ENCODE data around the gene LRP1B. TPM values are rescaled to one million over a fixed set of nuclear protein-coding genes. Genes with fewer than 3 reads are reported as not detected.

The LRP1B gene
- total RNA-seq, 2 donors from 2014 or later: 0.52 to 3.0 TPM

- TF ChIP-seq CTCF (IDR thresholded peaks at IDR 0.05): no peak
- no peak for TF ChIP-seq POLR2A (IDR thresholded peaks at IDR 0.05)
- H3K4me1 ChIP-seq: no peaks in the 10 kb centered on the region
- no peaks in the 10 kb centered on the region for H3K27me3 ChIP-seq
- no peak for ATAC-seq
- 85 to 89% methylated on average over 1 of the region's 1 CpG for WGBS, 2 donors
- intact Hi-C loops (cut with DNase I): no loop called here
- H3K36me3 ChIP-seq (replicated peaks in 1 of 2; ENCODE audit: insufficient read depth in 1 of 2, low read depth in 2 of 2): no peaks in the 10 kb centered on the region
- no peak overlapping the region for H3K4me3 ChIP-seq
- no peak for DNase-seq
- H3K9me3 ChIP-seq: no peaks in the 10 kb centered on the region
- H3K27ac ChIP-seq: no peak overlapping the region
These were observed 1533.0 kb downstream of the LRP1B start for GRCh38 chr2:140597836-140598235.

- no peak for DNase-seq
- WGBS, 2 donors: 71 to 81% methylated on average over 1 of the region's 1 CpG
- no peaks in the 10 kb centered on the region for H3K9me3 ChIP-seq
These were observed 1533.6 kb downstream of the LRP1B start for GRCh38 chr2:140597205-140597604.

DNA sequence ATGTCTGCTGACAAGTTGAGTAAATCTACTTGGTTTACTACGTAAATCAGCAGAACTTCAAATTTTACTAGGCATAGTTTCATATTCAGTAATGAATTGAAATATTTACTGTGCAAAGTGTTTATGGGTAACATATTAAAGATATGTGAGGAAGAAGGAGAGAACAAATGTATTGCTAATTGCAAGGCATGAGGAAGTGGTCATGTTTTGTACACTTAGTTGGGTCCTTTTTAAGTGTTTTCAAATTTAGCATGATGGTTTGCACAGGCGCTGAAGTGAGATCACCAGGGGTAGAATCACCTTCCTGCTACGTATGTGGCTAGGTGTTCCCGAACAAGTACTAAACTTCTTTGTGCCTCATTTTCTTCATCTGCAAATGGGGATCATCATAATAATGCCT, 1534.4 kb downstream of the LRP1B start:
- Histone ChIP-seq H3K27me3 (no peaks in the 10 kb centered on the region), H3K36me3 (replicated peaks in 1 of 2; ENCODE audit: insufficient read depth in 1 of 2, low read depth in 2 of 2) (no peaks in the 10 kb centered on the region), H3K27ac (no peak overlapping the region), H3K4me1 (no peaks in the 10 kb centered on the region), H3K9me3 (no peaks in the 10 kb centered on the region), H3K4me3 (no peak overlapping the region)
- intact Hi-C loops (cut with DNase I): no loop called here
- DNase-seq: no peak
- 46 to 66% methylated on average over 4 of the region's 4 CpGs for WGBS, 2 donors
- TF ChIP-seq CTCF (IDR thresholded peaks at IDR 0.05): no peak
- TF ChIP-seq POLR2A (IDR thresholded peaks at IDR 0.05): no peak
- ATAC-seq: no peak

More at GRCh38 chr2:140597205-140597604, 1533.6 kb downstream of the LRP1B start:
- TF ChIP-seq POLR2A (IDR thresholded peaks at IDR 0.05) (no peak), CTCF (IDR thresholded peaks at IDR 0.05) (no peak)
- H3K36me3 ChIP-seq (replicated peaks in 1 of 2; ENCODE audit: insufficient read depth in 1 of 2, low read depth in 2 of 2): no peaks in the 10 kb centered on the region
- H3K27me3 ChIP-seq: no peaks in the 10 kb centered on the region
- no peak overlapping the region for H3K27ac ChIP-seq
- intact Hi-C loops (cut with DNase I): no loop called here
- no peaks in the 10 kb centered on the region for H3K4me1 ChIP-seq
- ATAC-seq: no peak
- no peak overlapping the region for H3K4me3 ChIP-seq

DNA sequence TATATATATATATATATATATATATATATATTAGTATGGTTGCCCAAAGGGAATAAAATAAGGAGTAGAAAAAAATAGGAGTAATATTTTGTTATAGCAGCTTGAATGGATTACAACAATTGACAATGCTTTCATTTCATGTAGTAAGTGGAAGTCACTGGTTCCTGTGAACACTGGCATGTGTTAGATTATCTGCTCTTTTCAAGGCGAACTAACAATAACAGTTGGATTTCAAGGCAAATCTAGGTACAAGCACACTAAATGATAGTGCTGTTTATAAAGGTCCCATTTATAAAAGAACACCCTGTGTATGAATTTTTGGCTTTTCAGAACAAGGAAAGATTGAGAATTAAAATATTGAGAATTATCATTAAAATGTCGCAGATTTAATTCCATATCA, 1535.7 kb downstream of the LRP1B start:
- H3K27me3 ChIP-seq: no peaks in the 10 kb centered on the region
- H3K36me3 ChIP-seq (replicated peaks in 1 of 2; ENCODE audit: insufficient read depth in 1 of 2, low read depth in 2 of 2): no peaks in the 10 kb centered on the region
- no peaks in the 10 kb centered on the region for H3K4me1 ChIP-seq
- no peak overlapping the region for H3K4me3 ChIP-seq
- WGBS, 2 donors: 39 to 40% methylated on average over 2 of the region's 2 CpGs
- H3K9me3 ChIP-seq: no peaks in the 10 kb centered on the region
- TF ChIP-seq CTCF (IDR thresholded peaks at IDR 0.05): no peak
- no peak for TF ChIP-seq POLR2A (IDR thresholded peaks at IDR 0.05)
- intact Hi-C loops (cut with DNase I): no loop called here
- ATAC-seq (no peak), DNase-seq (no peak)
- no peak overlapping the region for H3K27ac ChIP-seq

- Histone ChIP-seq H3K27me3 (no peaks in the 10 kb centered on the region), H3K27ac (no peak overlapping the region), H3K4me3 (no peak overlapping the region), H3K4me1 (no peaks in the 10 kb centered on the region), H3K9me3 (no peaks in the 10 kb centered on the region), H3K36me3 (replicated peaks in 1 of 2; ENCODE audit: insufficient read depth in 1 of 2, low read depth in 2 of 2) (no peaks in the 10 kb centered on the region)
- no peak for TF ChIP-seq CTCF (IDR thresholded peaks at IDR 0.05)
- TF ChIP-seq POLR2A (IDR thresholded peaks at IDR 0.05): no peak
- 0 to 20% methylated on average over 1 of the region's 1 CpG for WGBS, 2 donors
- intact Hi-C loops (cut with DNase I): no loop called here
- no peak for ATAC-seq
- DNase-seq: no peak
These were observed 1537.7 kb downstream of the LRP1B start for GRCh38 chr2:140593132-140593531.
